Esophagus squamous epithelium (tissue), 4 donors: Measurements from ENCODE around the gene CEP170.

Source experiments
- POLR2A ChIP-seq, 4 donors: fragments of 450-650 bp; IDR thresholded peaks; one replicate each; pipeline ENCODE4 v1.6.1; 2017; ENCODE audit warnings: antibody characterized with exemption in 4 of 4, mild to moderate bottlenecking in 4 of 4, moderate library complexity in 3 of 4
- TF ChIP-seq, protein P1 (sequence below), 6 experiments: fragments of 450-650 bp in 4 of 6; fragments of 200-600 bp in 2 of 6; sonication (generic) in 2 of 6; IDR thresholded peaks; one replicate each; pipeline ENCODE4 v1.5.1; 2016 to 2019; ENCODE audit warnings: antibody characterized with exemption in 6 of 6, mild to moderate bottlenecking in 4 of 6, moderate library complexity in 4 of 6

DNA sequence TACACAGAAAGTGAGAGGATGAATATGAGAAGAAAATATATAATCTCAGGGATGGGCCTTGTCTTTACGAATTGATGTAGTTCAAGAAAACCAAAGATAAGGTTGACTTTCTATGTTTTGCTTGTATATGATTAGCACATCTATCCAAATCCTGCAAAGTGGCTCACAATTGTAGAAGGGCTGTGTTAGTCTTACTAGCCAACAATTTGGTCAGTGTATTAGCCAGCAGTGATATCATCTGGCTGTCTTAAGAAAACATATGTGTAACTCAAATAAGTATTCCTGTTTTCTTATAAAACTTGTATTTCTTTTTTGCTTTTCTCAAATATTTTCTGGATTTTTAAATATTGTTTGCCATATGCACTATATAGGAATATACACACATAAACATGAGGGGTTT is 6.3 kb upstream of the CEP170 start:
- TF ChIP-seq, protein P1, sequence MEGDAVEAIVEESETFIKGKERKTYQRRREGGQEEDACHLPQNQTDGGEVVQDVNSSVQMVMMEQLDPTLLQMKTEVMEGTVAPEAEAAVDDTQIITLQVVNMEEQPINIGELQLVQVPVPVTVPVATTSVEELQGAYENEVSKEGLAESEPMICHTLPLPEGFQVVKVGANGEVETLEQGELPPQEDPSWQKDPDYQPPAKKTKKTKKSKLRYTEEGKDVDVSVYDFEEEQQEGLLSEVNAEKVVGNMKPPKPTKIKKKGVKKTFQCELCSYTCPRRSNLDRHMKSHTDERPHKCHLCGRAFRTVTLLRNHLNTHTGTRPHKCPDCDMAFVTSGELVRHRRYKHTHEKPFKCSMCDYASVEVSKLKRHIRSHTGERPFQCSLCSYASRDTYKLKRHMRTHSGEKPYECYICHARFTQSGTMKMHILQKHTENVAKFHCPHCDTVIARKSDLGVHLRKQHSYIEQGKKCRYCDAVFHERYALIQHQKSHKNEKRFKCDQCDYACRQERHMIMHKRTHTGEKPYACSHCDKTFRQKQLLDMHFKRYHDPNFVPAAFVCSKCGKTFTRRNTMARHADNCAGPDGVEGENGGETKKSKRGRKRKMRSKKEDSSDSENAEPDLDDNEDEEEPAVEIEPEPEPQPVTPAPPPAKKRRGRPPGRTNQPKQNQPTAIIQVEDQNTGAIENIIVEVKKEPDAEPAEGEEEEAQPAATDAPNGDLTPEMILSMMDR (IDR thresholded peaks at IDR 0.05): no peak
- TF ChIP-seq POLR2A (IDR thresholded peaks at IDR 0.05): no peak
